LNCaP clone FGC (cell line): ENCODE results near the gene GALNT9.
"Not testable (repeated sequence)": the region's sequence is repeated elsewhere in the genome, so short reads cannot be mapped to it uniquely, and the experiment has no call there.

ENCODE experiments used
- DNase-seq: peaks from one replicate; pipeline ENCODE4 v3.0.0-alpha.2; 2011; ENCODE audit warnings: low read depth
- H3K4me3 ChIP-seq: 2 replicates; pipeline ENCODE4 v1.5.1; 2011; ENCODE audit warnings: mild to moderate bottlenecking, low read depth, low read length, control low read depth
- CTCF ChIP-seq: IDR thresholded peaks from 2 replicates; pipeline ENCODE4 v1.5.1; 2012; ENCODE audit warnings: mild to moderate bottlenecking; ENCODE audit not compliant: control insufficient read depth, insufficient read depth; ENCODE audit errors: extremely low read depth

The GALNT9 gene

GRCh38 chr12:132150780-132151144 is 178.6 kb downstream of the GALNT9 start:
- no peak overlapping the region for H3K4me3 ChIP-seq
- no peak for DNase-seq
- TF ChIP-seq CTCF: no peak

GRCh38 chr12:132149526-132149925 is 179.9 kb downstream of the GALNT9 start:
- not testable (repeated sequence) for DNase-seq, H3K4me3 ChIP-seq

DNA sequence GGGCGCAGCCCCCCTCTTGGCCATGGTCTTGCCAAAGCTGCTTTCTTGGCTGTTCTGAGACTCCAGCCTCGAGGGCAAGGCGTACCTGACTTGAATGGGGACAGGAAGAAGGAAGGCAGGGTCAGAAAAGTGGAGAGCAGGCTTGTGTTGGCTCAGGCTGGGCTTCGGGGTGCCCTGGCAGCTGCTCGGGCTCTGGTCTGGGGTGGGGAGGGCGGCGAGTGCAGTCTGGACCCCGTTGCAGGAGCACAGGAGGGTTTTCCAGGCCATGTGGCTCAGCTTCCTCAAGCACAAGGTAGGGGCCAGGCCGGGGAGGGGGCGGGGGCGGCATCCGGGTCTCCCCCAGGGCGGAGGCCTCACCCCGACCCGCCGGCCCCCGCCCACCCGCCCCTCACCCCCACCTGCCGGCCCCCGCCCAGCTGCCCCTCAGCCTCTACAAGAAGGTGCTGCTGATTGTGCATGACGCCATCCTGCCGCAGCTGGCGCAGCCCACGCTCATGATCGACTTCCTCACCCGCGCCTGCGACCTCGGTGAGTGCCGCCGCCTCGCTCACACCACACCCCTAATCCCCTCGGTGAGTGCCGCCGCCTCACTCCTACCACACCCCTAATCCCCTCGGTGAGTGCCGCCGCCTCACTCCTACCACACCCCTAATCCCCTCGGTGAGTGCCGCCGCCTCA is 180.9 kb downstream of the GALNT9 start:
- no peak overlapping the region for H3K4me3 ChIP-seq
- TF ChIP-seq CTCF: no peak
- DNase-seq: no peak

DNA sequence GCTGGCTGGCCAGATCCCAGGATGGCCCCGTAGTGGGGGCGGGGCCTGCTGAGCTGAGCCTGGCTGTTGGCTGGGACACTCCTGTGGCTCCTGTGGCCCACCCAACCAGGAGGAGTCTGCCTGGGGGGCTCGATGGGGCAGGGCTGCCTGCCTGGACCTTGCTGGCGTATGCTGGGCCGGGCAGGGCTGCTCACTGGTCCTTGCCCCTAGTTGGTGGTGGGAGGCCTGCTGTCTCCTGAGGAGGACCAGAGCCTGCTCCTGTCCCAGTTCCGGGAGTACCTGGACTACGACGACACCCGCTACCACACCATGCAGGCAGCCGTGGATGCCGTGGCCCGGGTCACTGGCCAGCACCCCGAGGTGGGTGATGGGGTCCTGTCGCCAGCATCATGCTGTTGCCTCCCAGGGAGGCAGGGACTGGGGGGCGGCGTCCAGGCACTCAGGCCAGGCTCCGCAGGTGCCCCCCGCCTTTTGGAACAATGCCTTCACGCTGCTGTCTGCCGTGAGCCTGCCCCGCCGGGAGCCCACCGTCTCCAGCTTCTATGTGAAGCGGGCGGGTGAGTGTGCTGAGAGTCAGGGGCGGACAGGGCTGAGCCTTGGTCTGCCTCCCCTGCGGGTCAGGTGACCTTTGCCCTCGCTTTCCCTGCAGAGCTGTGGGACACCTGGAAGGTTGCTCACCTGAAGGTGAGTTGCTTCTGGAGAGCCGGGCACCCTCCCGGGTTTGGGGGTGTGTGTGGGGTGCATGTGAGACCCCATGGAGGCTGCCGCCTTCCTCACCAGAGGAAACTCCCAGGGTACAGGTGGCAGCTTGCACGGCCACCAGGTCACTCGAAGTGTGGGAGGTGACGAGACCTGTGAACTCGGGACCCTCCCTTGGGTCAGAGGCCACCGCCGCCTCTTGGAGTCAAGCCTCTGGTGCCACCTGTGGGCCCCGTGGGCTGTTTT is 181.7 kb downstream of the GALNT9 start:
- TF ChIP-seq CTCF: no peak
- no peak for DNase-seq

GRCh38 chr12:132146772-132147422 is 182.5 kb downstream of the GALNT9 start:
- no peak for DNase-seq
- no peak overlapping the region for H3K4me3 ChIP-seq
- no peak for TF ChIP-seq CTCF

More for the DNA sequence above, 181.7 kb downstream of the GALNT9 start:
- H3K4me3 ChIP-seq: no peak overlapping the region
